ENCODE results near the gene ZNF783.
"Not testable (repeated sequence)": the region's sequence is repeated elsewhere in the genome, so short reads cannot be mapped to it uniquely, and the experiment has no call there.

Gene ZNF783

DNA sequence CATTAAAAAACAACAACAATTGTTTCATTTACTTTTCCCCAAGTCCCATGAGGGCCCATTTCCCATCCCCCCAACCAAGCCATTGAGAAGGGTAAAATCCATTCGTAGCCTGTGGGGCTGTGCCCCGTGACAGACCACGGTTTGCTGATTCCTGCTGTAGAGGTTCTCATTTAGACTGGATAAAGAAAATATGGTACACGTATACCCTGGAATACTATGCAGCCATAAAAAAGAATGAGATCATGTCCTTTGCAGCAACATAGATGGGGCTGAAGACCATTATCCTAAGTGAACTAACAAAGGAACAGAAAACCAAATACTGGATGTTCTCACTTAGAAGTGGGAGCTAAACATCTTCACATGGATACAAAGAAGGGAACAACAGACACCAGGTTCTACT, 44.9 kb downstream of the ZNF783 start:
- no peak for DNase-seq

DNA sequence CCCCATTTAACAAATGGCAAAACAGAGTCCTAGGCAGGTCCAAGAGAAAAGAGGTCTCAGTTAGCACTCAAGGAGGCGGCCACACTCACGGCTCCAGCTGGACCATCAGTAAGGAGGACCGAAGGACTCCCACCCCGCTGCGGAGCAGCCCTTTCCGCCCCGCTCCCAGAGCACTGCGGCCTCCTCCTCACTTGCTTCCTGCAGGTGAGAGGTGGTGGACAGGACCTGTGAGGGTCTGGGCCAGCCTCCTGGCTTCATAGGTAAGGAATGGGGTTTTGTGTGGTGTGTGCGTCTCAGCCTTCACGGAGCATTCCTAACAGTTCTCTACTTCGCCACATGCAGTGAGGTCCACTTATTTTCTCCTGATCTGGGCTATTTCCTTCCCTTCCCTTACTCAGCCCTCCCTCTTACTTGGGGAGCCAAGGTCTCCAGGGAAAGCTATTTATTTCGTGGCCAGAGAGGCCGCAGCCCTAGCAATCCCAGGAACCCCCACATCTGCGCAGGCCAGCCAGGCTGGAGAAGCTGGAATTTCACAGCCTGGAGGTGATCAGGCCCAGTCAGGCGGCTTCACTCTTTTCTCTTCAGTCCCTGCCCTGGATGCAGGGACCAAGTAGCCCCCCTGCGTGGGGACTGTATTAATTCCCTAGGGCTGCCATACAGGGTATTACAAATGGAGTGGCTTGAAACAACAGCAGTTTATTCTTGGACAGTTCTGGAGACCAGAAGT, 45.9 kb downstream of the ZNF783 start:
- no peak for DNase-seq

DNA sequence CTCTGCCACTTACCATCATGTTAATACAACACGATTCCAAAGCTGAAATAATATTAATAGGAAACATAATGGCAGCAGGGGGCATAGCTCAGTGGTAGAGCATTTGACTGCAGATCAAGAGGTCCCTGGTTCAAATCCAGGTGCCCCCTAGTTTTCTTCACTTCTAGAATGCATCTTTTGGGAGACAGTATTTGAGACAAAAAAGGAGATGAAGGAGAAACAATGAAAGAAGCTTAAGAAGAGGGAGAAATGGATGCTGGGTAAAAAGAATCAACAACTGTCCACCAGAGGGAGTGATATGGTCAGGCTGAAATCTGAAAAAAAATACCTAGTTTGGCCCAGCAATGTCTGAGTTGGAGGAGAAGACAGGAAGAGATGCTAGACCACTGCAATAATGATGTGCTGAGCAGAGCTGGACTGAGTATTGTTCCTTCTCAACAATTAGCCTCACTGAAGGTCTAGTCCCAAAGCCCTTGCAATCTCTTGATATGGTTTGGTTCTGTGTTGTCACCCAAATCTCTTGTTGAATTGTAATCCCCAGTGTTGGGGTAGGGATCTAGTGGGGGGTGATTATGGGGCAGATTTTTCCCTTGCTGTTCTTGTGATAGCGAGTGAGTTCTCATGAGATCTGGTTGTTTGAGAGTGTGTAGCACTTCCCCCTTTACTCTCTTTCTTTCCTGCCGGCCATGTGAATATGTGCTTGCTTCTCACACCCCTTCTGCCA, 48.3 kb downstream of the ZNF783 start:
- peak; percentile 77 for DNase-seq

DNA sequence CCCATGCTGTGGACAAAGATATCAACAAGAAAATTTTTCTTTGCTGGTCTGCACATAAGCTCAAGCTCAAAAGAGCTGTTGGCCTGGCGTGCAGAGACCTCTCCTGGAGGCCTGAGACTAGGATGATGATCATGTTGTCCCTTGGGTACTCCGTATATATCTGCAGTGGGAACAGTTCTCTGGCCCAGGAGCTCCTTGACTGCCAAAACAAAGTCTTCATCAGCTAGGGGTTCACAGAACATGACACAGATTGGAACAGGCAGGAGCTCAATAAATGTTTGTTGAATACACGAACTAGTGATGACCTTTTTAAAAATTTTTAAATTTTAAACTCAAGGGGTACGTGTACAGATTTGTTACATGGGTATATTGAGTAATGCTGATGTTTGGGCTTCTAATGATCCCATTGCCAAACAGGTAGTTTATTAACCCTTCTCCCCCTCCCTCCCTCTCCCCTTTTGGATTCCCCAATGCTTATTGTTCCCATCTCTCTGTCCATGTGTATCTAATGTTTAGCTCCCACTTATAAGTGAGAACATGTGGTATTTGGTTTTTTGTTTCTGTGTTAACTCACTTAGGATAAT, 49.1 kb downstream of the ZNF783 start:
- no peak for DNase-seq

DNA sequence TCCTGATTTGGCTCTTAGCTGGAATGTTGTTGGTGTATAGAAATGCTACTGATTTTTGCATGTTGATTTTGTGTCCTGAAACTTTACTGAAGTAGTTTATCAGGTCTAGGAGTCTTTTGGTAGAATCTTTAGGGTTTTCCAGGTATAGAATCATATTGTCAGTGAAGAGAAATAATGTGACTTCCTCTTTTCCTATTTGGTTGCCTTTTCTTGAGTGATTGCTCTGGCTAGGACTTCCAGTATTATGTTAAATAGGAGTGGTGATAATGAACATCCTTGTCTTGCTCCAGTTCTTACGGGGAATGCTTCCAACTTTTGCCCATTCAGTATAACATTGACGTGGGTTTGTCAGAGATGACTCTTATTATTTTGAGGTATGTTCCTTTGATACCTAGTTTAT, 52.0 kb downstream of the ZNF783 start:
- DNase-seq = no peak

DNA sequence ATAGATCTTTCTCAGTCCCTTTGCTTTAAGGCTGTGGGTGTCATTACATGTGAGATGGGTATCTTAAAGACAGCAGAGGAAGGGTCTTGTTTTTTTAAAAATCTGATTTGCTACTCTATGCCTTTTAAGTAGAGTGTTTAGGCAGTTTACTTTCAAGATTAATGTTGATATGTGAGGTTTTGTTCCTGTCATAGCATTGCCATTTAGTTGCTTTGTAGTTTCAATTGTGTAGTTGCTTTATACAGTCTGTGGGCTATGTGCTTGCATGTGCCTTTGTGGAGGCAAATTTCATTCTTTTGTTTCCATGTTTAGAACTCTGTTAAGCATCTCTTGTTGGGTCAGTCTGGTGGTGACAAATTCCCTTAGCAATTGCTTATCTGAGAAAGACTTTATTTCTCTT, 54.6 kb downstream of the ZNF783 start:
- DNase-seq = no peak

DNA sequence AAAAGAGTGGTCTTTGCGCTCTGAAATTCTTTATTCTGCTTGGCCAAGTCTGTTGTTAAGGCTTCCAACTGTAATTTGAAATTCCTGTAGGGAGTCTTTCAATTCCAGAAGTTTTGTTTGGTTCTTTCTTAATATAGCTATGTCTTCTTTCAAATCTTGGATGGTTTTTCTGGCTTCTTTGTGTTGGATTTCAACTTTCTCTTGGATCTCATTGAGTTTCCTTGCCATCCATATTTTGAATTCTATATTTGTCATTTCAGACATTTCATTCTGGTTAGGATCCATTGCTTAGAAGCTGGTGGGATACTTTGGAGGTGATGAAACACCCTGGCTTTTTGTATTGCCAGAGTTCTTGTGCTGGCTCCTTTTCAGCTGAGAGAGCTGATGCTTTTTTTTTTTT, 55.5 kb downstream of the ZNF783 start:
- no peak for DNase-seq

DNA sequence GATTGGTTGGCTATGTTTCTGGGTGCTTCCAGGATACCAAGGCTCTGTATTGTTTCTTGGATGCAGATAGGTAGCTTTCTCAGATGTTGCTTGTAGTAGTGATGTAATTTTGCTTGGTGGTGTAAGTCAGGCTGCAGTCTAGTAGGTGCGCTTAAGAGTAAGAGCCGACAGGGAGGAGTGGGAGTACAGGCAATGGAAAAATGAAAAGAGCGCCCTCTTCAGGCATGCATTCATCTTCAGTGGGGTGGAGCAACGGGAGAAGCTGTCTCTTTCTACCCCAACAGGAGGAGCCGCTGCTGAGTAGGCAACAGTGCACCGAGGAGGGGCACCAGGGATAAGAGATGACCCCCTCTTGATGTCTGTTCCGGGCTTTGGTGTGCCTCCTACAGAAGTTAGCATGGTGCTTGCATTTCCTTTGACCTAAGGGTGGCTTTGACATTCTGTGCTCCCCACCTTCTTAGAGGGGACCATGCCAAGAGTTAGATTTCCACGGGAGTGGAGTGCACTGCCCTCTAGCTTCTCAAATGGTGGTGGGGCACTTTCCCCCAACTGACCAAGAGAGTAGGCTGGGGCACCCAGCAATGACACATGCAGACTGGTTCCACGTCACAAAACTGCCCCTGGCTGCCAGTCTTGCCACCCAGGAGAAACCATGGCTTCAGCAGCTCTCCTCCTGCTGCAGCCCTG, 56.1 kb downstream of the ZNF783 start:
- DNase-seq = no peak

DNA sequence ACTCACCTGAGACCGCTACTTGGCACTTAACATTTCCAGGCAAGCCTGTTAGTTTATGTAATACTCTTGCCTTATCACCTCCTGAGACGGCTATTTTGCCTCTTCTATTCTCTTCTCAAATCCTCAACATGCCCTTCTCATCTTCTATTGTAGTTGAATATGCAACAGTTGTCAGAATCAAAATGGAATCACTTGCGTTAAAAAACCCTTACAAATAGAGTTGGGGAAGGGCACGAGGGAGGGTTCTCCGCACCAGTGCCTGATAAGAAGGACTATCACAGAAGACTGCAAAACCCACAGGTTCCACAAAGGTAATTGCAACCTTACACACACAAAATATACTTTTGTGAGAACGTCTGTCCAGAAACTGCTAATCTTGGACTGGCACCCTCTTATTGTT, 57.4 kb downstream of the ZNF783 start:
- no peak for DNase-seq

DNA sequence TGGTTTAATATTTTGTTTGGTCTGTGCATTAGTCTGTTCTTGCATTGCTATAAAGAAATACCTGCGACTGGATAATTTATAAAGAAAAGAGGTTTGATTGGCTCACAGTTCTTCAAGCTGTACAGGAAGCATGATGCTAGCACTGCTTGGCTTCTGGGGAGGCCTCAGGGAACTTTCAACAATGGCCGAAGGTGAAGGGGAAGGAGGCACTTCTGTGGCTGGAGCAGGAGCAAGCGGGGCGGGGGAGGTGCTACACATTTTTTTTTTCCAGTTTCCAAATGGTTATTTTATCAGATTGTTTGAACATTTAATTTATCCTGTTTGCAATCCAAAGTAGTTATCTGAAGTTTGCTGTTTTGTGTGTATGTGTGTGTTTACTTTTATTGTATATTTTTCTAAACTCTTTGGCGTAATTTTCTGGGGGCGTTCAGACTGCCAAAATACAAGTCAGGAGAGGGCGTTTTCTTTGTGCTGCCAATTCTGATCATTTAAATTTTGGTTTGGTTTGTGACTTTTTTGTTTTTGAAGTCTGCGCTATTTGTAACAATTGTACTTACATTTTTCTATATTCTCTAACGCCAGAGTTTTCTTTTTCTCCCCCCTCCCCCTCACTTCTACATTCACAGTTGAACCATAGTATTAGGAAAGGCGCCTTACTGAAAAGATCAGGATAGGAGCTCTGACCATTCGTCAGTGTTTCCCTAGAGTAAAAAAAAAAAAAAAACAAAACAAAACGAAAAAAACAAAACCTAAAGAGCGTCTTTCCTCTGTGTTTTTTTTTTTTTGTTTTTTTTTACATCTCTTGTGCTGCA, 58.5 kb downstream of the ZNF783 start:
- no peak for DNase-seq

DNA sequence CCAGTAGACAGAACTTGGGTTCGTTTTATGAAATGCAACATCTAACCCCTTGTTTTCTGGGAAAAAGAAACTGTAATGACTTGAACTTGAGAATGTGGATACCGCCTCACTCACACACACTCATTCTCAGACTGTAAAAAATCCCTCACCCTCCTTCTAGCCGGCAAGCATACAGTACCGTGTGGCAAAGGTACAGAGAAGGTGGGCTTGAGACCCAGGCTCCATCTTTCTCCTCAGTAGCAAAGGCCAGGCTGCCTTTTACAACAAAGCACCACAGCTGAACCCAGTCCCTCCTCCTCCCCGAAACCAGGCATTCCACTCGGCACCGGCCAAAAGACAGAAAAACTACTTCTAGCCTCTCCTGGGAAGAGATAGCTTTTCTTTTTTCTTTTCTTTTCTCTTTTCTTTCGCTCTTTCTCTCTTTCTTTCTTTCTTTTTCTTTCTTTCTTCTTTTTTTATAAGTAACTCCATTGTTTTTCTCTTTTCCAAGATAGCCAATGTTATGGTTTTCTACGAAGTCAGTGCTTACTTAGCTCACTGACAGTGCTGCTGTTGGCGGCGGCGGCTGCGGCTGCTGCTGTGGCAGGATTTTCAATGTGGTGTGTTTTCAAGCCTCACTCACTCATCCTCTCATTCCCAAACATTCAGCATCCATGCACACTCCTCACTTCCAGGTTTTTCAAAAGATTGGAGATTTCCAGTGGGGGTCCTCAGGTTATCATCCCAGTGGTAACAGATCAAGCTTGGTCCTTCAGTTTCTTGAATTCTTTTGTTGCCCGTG, 59.3 kb downstream of the ZNF783 start:
- not testable (repeated sequence) for DNase-seq

DNA sequence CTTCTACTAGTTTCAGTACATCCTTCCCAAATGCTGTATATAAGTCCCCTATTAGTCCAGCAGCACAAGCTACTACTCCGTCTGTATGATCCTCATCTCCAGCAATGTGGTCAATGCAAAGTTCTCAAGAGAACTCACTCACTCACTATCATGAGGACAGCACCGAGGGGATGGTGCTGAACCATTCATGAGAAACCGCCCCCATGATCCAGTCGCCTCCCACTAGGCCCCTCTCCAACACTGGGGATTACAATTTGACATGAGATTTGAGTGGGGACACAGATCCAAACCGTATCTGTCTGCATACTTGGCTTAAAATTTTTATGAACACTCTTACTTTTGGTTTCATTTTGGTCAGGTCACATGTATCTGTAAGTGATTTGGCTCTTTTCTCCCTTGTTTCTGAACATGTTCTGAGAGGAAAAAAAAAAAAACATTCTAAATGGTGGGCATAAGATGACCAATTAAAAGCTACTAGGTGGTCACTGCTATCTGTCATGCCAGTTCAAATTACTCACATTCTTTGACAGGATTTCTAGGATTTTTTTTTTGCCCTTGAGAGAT, 60.1 kb downstream of the ZNF783 start:
- no peak for DNase-seq

DNA sequence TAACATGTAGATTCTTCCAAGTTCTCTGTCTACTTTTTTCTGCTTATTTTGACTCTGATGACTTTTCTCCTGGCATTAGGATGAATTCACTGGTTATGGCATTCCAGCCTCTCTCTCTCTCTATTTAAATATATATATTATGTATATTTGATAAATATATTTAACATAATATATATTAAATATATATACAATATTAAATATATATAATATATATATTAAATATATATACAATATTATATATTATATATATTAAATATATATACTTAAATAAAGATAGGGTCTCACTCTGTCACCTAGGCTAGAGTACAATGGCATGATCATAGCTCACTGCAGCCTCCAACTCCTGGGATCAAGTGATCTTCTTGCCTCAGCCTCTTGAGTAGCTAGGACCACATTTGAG, 60.7 kb downstream of the ZNF783 start:
- DNase-seq = no peak

DNA sequence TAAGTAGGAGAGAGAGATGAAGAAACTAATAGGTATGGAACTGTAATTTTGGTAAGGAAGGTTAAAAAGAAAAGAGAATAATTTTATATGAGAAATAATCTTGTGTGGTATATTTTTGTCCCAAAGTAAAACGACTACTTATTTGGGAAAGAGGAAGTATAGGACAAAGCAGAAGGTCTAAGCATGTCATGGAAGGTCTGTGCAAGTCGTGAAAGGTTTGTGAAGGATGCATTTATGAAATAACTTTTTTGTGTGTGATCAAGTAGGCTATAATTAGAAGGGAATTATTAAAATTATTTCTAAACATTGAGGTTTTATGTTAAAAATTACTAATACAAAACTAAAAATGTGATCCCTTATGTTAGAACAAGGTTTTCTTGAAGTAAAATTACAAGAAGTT, 63.3 kb downstream of the ZNF783 start:
- DNase-seq = no peak

DNA sequence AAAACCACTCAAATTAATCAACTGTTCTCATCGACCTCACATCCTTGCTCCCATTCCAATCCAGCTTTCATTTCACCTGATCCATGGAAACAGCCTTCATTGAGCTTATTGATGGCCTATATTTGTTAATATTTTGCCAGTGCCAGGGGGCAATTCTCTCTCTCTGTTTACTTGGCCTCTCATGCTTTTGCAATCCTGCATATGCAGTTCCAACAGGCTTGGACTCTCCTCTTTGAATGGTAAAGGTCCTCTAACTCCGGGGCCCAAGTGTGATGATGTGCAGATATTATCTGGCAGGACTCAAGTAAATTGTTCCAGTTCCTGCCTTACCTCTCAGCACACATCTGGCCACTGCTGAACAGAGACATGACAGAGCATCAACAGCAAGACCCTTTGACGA, 67.3 kb downstream of the ZNF783 start:
- DNase-seq = no peak

DNA sequence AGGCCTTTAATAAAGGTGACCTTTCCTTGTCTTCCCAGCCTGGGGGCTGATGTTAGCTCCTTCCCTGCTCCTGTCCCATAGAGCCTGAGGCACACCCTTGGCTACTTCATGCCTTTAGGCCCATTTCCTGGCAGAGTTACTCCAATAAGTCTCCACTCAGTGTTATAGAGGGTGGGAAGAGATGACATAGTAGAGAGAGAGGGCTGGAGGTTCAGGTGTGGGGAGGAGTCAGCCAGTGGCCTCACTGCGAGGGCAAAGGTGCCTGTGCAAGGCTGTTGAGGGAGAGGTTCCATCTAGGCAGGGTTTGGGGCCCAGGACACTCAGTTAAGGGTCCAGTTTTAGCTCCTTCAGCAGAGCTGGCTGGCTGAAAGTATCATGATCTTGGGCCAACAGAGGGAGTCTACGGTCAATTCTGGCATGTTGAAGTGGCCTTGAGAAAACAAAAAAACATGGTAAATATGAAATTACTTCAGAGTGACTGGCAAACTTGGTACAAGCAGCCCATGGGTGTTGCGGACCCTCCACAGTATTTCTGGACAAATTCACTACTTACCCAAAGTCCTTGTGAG, 67.9 kb downstream of the ZNF783 start:
- DNase-seq = no peak

DNA sequence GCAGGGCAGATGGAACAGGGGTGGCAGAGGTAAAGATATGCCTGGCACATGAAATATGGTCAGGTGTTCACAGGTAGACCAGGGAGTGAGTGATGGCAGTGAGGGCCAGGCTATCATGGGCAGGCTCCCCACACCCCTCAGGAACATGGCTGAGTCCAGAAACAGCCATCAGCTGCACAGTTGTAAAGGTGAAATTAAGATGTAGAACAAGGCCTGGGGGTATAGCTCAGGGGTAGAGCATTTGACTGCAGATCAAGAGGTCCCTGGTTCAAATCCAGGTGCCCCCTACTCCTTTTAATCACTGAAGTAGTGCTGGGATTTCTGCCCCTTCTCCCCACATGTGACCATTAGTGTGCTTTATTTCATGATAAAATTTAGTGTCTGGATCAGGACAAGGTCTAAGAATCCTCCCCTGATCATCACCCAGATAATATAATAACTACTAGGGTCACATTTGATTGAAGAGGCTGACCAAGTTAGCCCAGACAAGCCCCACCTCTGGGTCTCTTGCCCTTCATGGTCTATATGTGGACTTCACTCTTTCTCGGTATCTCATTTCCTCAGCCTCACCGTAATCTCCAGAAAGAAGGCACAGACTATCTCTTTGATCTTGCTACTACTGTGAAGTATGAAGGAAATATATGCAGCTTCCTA, 69.0 kb downstream of the ZNF783 start:
- DNase-seq = no peak

DNA sequence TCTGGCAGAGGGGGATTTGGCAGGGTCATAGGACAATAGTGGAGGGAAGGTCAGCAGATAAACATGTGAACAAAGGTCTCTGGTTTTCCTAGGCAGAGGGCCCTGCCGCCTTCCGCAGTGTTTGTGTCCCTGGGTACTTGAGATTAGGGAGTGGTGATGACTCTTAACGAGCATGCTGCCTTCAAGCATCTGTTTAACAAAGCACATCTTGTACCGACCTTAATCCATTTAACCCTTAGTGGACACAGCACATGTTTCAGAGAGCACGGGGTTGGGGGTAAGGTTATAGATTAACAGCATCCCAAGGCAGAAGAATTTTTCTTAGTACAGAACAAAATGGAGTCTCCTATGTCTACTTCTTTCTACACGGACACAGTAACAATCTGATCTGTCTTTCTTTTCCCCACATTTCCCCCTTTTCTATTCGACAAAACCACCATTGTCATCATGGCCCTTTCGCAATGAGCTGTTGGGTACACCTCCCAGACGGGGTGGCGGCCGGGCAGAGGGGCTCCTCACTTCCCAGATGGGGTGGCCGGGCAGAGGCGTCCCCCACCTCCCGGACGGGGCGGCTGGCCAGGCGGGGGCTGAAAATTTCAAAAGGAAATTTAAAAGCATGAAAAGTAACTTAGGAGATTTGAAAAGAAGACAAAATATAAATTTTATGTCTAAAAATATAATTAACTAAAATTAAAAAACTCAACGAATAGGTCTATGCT, 70.8 kb downstream of the ZNF783 start:
- not testable (repeated sequence) for DNase-seq

DNA sequence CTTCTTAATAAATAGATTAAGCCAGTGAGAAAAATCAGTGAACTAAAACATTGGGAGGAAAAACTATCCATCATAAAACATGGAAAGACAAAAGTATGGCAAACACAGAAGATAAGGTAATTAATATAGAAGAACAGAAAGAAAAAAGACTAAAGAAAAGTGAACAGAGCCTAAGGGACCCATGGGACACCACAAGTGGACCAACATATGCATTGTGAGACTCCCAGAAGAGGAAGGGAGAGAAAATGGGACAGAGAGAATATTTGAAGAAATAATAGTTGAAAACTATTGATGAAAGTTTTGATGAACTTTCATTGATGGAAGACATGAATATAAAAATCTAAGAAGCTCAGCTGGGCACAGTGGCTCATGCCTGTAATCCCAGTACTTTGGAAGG, 71.3 kb downstream of the ZNF783 start:
- DNase-seq = no peak

DNA sequence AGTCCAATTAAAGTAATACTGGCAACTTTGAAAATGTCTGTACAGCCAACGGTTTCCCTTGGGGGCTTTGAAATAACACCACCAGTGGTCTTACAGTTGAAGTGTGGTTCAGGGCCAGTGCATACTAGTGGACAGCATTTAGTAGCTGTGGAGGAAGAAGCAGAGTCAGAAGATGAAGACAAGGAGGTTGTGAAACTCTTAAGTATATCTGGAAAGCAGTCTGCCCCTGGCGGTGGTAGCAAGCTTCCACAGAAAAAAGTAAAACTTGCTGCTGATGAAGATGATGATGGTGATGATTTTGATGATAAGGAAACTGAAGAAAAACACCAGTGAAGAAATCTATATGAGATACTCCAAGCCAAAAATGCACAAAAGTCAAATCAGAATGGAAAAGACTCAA, 72.2 kb downstream of the ZNF783 start:
- no peak for DNase-seq
